Measurements from ENCODE around the gene ACER1.

DNA sequence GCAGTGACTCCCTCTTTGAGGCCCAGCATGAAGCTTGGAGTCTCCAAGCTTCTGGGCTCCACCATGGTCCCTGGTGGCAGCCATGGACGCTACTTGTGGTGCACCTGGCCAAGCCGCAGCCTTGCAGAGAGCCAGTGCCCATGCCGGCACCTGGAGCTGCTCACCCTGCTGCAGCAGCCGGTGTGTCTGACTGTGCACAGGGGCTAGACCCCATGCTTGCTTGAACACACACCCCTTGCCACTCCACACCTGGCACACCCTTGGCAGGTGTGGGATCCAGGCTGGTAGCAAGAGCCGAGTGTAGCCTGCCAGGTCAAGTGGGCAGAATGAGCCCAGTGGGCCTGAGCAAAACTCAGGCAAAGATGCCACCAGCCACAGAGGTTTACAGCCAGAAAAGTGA lies 35.0 kb downstream of the ACER1 start:
- TF ChIP-seq POLR2A (IDR thresholded peaks at IDR 0.05; ENCODE audit: low read depth, low read length) (no peak), POLR2AphosphoS5 (IDR thresholded peaks at IDR 0.05; ENCODE audit: low read depth, low read length) (no peak), POU2F2 (IDR thresholded peaks at IDR 0.05; ENCODE audit: low read depth, low read length) (no peak), TAF1 (IDR thresholded peaks at IDR 0.05; ENCODE audit: low read depth, low read length) (no peak), SPI1 (IDR thresholded peaks at IDR 0.05; ENCODE audit: low read depth, low read length) (no peak)
